Measurements from ENCODE around the gene HSPB7. TPM values are rescaled to one million over a fixed set of nuclear protein-coding genes. Genes with fewer than 3 reads are reported as not detected.

The HSPB7 gene
- total RNA-seq, 1 experiment from 2014 or later = not detected

DNA sequence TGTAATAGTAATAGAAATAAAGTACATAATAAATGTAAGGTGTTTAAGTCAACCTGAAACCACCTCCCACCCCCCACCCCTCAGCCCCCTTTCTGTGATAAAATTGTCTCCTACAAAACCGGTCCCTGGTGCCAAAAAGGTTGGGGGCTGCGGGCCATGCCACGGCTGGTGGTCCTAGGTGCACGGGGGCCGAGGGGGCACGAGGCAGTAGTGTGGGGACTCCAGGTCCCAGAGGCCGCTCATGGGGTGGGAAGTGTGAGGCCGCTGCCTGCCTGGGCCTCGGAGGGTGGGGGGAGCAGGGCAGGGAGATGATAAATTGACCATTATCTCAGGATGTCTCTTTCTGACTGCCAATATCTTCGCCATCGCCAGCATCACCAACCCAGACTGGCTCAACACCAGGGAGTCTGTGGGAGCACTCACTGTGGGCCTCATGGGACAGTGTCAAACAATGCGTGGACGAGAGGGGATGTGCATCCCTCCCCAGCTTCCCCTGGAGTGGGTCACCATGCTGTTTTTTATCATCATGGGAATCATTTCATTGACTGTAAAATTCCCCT lies 48.4 kb downstream of the HSPB7 start:
- H2BK15ac ChIP-seq (ENCODE audit: low read depth, low read length) = no peak overlapping the region
- TF ChIP-seq, protein P1, sequence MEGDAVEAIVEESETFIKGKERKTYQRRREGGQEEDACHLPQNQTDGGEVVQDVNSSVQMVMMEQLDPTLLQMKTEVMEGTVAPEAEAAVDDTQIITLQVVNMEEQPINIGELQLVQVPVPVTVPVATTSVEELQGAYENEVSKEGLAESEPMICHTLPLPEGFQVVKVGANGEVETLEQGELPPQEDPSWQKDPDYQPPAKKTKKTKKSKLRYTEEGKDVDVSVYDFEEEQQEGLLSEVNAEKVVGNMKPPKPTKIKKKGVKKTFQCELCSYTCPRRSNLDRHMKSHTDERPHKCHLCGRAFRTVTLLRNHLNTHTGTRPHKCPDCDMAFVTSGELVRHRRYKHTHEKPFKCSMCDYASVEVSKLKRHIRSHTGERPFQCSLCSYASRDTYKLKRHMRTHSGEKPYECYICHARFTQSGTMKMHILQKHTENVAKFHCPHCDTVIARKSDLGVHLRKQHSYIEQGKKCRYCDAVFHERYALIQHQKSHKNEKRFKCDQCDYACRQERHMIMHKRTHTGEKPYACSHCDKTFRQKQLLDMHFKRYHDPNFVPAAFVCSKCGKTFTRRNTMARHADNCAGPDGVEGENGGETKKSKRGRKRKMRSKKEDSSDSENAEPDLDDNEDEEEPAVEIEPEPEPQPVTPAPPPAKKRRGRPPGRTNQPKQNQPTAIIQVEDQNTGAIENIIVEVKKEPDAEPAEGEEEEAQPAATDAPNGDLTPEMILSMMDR (conservative IDR thresholded peaks at IDR 0.05) = no peak
- H3K9me3 ChIP-seq (ENCODE audit: control insufficient read depth, low read depth, low read length) = no peaks in the 10 kb centered on the region
- no CpG with 5 or more reads among the region's 13 CpGs for WGBS (ENCODE audit: extremely low coverage, insufficient read length, low lambda C conversion rate)
- H3K27ac ChIP-seq (ENCODE audit: insufficient read length, low read depth, low read length) = no peak overlapping the region
- H2BK5ac ChIP-seq (ENCODE audit: insufficient read length, low read length) = no peak overlapping the region
- H2BK12ac ChIP-seq (ENCODE audit: insufficient read length, low read depth, low read length) = no peak overlapping the region
- H4K8ac ChIP-seq (replicated peaks; ENCODE audit: insufficient read length, low read depth, low read length) = no peak overlapping the region
- no peak overlapping the region for H3T11ph ChIP-seq (ENCODE audit: low read length)
- Mint-ChIP-seq H3K36me3 (ENCODE audit: insufficient read depth in 1 of 3, low read depth in 3 of 3) (peaks cover 24 to 44% (median 34%) of the 10 kb centered on the region in 3 experiments), H3K4me1 (no peaks in the 10 kb centered on the region), H3K4me3 (no peak overlapping the region), H3K27me3 (ENCODE audit: low read depth) (no peaks in the 10 kb centered on the region), H3K27ac (no peak overlapping the region), H3K9me3 (peaks cover 4 to 11% of the 10 kb centered on the region in 2 experiments; a peak in 4 of 5 replicates)
- no peak overlapping the region for H3K23ac ChIP-seq (ENCODE audit: insufficient read length, low read depth, low read length)
- H2BK120ac ChIP-seq (ENCODE audit: low read depth, low read length, poor library complexity, severe bottlenecking) = no peak overlapping the region
- no peaks in the 10 kb centered on the region for H4K20me1 ChIP-seq (ENCODE audit: control insufficient read depth, insufficient read depth, insufficient read length)
- no peak overlapping the region for H3K9ac ChIP-seq (ENCODE audit: extremely low read depth, insufficient read length, low read length)
- no peaks in the 10 kb centered on the region for H3K4me1 ChIP-seq (ENCODE audit: insufficient read depth, low read length)
- H3K14ac ChIP-seq (ENCODE audit: insufficient read depth, low read length) = no peak overlapping the region
- no peak overlapping the region for H4K5ac ChIP-seq (ENCODE audit: insufficient read length, low read depth, low read length)
- no peaks in the 10 kb centered on the region for H3K79me1 ChIP-seq (ENCODE audit: insufficient read depth, low read depth, low read length, poor library complexity, severe bottlenecking)
- H2AK5ac ChIP-seq (ENCODE audit: insufficient read length, low read length) = no peak overlapping the region
- DNase-seq = no peak
- no peaks in the 10 kb centered on the region for H3K27me3 ChIP-seq (ENCODE audit: insufficient read depth, low read length)
- no peak overlapping the region for H4K91ac ChIP-seq (ENCODE audit: insufficient read length, low read depth, low read length)
- H3K4ac ChIP-seq (ENCODE audit: low read depth, low read length) = no peak overlapping the region
- no peaks in the 10 kb centered on the region for H3K23me2 ChIP-seq (ENCODE audit: insufficient read length, low read depth, low read length, poor library complexity, severe bottlenecking)
- no peak overlapping the region for H3K56ac ChIP-seq (ENCODE audit: insufficient read length, low read depth, low read length)
- no peaks in the 10 kb centered on the region for H3K79me2 ChIP-seq (ENCODE audit: insufficient read depth, low read length)
- no peak overlapping the region for H2BK20ac ChIP-seq (ENCODE audit: low read depth, low read length, poor library complexity, severe bottlenecking)
- H3K4me2 ChIP-seq (ENCODE audit: insufficient read depth, insufficient read length, low read length) = no peak overlapping the region
- H3K18ac ChIP-seq (ENCODE audit: insufficient read length, low read depth, low read length) = no peak overlapping the region
- H2AFZ ChIP-seq (ENCODE audit: low read length) = no peak overlapping the region
